Uterus (tissue), 2 donors: ENCODE data around the gene PAPSS2.

Experiments
- POLR2A ChIP-seq, 2 donors: fragments of 450-650 bp; IDR thresholded peaks; one replicate each; pipeline ENCODE4 v1.6.1; 2016; ENCODE audit warnings: antibody characterized with exemption in 2 of 2, mild to moderate bottlenecking in 1 of 2, moderate library complexity in 1 of 2
- TF ChIP-seq, protein P1 (sequence below), 4 experiments: fragments of 200-600 bp in 2 of 4; fragments of 450-650 bp in 2 of 4; sonication (generic) in 2 of 4; IDR thresholded peaks; one replicate each; pipeline ENCODE4 v1.5.1; 2016 to 2019; ENCODE audit warnings: antibody characterized with exemption in 4 of 4, mild to moderate bottlenecking in 2 of 4, moderate library complexity in 1 of 4

DNA sequence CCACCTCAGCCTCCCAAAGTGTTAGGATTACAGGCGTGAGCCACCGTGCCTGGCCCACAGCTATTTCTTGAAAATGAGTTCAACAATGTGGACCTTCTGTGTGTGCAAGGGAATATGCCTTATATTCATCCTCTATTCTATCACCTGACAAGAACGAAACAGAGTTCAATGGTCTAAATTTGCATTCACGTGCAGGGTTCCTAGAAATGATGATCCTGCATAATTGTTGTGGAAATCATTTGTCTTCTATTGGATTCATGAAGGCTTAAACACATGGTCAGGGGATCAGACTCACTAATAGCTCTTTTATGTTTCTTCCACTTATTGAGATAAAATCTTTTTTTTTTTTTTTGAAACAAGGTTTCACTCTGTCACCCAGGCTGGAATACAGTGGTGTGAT, 23.7 kb downstream of the PAPSS2 start:
- TF ChIP-seq, protein P1, sequence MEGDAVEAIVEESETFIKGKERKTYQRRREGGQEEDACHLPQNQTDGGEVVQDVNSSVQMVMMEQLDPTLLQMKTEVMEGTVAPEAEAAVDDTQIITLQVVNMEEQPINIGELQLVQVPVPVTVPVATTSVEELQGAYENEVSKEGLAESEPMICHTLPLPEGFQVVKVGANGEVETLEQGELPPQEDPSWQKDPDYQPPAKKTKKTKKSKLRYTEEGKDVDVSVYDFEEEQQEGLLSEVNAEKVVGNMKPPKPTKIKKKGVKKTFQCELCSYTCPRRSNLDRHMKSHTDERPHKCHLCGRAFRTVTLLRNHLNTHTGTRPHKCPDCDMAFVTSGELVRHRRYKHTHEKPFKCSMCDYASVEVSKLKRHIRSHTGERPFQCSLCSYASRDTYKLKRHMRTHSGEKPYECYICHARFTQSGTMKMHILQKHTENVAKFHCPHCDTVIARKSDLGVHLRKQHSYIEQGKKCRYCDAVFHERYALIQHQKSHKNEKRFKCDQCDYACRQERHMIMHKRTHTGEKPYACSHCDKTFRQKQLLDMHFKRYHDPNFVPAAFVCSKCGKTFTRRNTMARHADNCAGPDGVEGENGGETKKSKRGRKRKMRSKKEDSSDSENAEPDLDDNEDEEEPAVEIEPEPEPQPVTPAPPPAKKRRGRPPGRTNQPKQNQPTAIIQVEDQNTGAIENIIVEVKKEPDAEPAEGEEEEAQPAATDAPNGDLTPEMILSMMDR (IDR thresholded peaks at IDR 0.05): no peak
- TF ChIP-seq POLR2A (IDR thresholded peaks at IDR 0.05): no peak
